AG04450 (cell line): ENCODE data around the gene RNF208. TPM values are rescaled to one million over a fixed set of nuclear protein-coding genes. Genes with fewer than 3 reads are reported as not detected.

Experiments
- CTCF ChIA-PET: fragments of 300-600, 350-600 bp; formaldehyde crosslinking; extraction: SDS; loops from one replicate; lab custom pipeline; 2022; ENCODE audit warnings: antibody characterized with exemption, inconsistent platforms; lab: Charles Lee
- POLR2A ChIA-PET: fragments of 350-600 bp; formaldehyde crosslinking; extraction: SDS; loops from one replicate; lab custom pipeline; 2021; ENCODE audit warnings: antibody characterized with exemption, inconsistent platforms; lab: Yijun Ruan, JAX
- DNase-seq: peaks from one replicate; pipeline ENCODE4 v3.0.0-alpha.2; 2011; ENCODE audit warnings: low read depth, low spot score
- H3K27ac ChIP-seq: one replicate; pipeline ENCODE4 v1.5.1; 2012; ENCODE audit warnings: low read depth, low read length, control low read depth
- H3K27me3 ChIP-seq: one replicate; pipeline ENCODE4 v1.6.0; 2012; ENCODE audit warnings: low read length; ENCODE audit not compliant: control insufficient read depth, insufficient read depth
- H3K4me3 ChIP-seq: 2 replicates; pipeline ENCODE4 v1.5.1; 2011; ENCODE audit warnings: mild to moderate bottlenecking, low read depth, low read length, control low read depth
- H3K9me3 ChIP-seq: 2 replicates; pipeline ENCODE4 v1.5.1; 2012; ENCODE audit warnings: low read length; ENCODE audit not compliant: control insufficient read depth, insufficient read depth
- polyA plus RNA-seq: library from polyadenylated mRNA; depleted of rRNA; stranded (reverse); fragments of >200 nt; gene quantifications from 2 replicates; pipeline ENCODE4 v1.2.3, GENCODE V29; 2011
- TF ChIP-seq, protein P1 (sequence below): IDR thresholded peaks from 2 replicates; pipeline ENCODE4 v1.5.1; 2011; ENCODE audit warnings: low read depth, low read length, control low read depth, inconsistent platforms

The RNF208 gene
- polyA plus RNA-seq, 1 experiment: 0.17 TPM

DNA sequence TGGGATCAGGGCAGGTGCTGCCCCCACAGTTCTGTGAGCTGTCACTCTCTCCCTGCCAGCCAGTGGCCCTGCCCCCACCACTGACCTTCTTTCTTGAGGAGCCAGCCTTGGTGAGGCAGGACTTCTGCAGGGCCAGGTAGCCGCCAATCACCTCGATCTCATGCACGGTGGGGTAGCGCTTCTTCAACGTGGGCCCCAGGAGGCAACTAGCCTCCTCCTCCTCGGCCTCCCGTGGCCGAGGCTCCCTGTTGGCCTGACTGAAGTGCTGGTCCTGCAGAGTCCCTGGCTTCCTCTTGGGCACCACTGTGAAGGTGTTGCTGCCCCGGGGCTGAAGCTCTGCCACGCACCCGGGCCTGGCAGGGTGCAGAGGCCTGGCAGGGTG is 23.1 kb downstream of the RNF208 start:
- ChIA-PET POLR2A (interaction anchor here (0.6 to 2.4 kb wide), 4 partner anchors 10 to 68 kb away, joined by 3 to 13 read pairs (median 6); partner anchors contain the start of gene TUBB4B), CTCF (interaction anchor here (0.8 kb wide), 1 partner anchor 38 kb away, joined by 5 read pairs; no protein-coding TSS in a partner anchor)
- Histone ChIP-seq H3K27ac (no peak overlapping the region), H3K27me3 (no peaks in the 10 kb centered on the region), H3K9me3 (no peaks in the 10 kb centered on the region; the same call in 1 of the 2 replicates), H3K4me3 (peak overlapping the region; percentile 56)
- no peak for DNase-seq
- TF ChIP-seq, protein P1, sequence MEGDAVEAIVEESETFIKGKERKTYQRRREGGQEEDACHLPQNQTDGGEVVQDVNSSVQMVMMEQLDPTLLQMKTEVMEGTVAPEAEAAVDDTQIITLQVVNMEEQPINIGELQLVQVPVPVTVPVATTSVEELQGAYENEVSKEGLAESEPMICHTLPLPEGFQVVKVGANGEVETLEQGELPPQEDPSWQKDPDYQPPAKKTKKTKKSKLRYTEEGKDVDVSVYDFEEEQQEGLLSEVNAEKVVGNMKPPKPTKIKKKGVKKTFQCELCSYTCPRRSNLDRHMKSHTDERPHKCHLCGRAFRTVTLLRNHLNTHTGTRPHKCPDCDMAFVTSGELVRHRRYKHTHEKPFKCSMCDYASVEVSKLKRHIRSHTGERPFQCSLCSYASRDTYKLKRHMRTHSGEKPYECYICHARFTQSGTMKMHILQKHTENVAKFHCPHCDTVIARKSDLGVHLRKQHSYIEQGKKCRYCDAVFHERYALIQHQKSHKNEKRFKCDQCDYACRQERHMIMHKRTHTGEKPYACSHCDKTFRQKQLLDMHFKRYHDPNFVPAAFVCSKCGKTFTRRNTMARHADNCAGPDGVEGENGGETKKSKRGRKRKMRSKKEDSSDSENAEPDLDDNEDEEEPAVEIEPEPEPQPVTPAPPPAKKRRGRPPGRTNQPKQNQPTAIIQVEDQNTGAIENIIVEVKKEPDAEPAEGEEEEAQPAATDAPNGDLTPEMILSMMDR: no peak

DNA sequence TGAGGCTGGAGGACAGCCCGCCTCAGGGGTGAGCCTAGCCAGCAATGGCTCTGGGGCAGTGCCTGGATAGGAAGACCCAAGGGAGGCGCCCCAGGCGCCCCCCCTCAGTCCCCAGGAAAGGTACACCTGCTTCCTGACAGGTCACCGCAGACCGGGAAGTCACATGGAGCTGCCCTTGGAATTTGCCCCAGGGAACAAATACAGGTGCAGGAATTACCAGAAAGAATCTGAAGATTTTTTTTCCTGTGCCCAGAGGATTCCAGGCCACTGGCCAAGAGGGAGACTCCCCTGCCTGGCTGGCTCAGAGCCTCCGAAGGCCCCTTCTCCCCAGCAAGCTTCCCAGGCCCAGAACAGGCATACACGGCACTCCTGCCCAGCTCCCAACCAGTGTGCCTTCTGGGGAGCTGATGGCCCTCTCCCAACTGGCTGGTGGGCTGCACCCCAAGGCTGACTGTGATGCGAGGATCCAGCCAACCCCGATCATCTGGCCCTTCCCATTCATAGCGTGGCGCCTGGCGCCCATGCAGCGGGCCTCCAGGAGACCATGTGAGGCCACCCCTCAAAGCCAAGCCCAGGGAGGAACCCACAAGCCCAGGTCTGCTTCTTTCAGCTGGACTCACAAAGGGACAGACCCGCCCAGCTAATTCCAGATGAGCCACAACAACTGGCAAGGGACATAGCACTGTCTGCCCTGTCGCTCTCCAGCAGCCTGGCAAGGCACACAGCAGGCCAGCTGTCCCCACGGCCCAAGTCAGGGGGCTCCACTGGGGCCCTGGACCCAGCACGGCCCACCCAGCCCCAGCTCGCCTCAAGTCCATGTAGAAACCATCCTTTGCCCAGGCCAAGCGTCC is 23.8 kb downstream of the RNF208 start:
- peak overlapping the region; percentile 12; the same call in 1 of the 2 replicates for H3K4me3 ChIP-seq

DNA sequence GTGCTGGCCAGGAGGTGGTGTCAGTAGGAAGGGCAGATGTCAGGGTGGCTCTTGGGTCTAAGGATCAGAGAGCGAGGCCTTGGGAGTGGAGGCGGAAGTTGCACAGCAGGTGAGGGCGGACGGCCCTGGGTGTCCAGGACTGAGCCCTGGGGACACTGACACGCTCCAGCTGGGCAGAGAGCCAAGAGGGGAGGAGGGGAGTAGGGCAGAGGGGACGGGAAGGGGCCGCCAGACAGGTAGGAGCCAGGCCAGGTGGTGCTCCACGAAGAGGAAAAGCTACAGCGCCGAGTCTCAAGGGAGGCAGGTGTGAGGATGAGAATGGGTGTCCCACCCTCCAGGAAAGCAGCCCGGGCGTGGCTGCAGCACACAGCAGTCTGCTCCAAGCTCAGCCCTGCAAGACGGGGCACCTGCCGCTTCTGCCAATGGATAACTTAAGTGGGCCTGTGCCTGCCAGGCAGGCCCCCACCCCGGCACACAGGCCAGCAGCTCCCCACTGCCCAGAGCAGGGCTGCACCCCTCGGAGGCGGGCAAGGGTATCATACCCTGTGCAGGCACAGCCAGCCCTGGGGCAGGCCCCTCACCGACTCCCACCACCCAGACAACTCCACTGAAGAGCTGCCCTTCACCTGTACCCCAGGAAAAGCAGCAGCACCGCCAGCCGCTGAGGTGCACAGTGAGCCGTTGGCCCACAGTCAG is 26.4 kb downstream of the RNF208 start:
- ChIA-PET POLR2A (interaction anchor here (1.0 kb wide), 1 partner anchor 45 kb away, joined by 4 read pairs; the partner anchor contains the start of gene TUBB4B), CTCF (no interaction called here)
- H3K27me3 ChIP-seq: no peaks in the 10 kb centered on the region
- DNase-seq: no peak
- H3K27ac ChIP-seq: no peak overlapping the region
- H3K4me3 ChIP-seq: no peak overlapping the region
- TF ChIP-seq, protein P1: no peak
- H3K9me3 ChIP-seq: no peaks in the 10 kb centered on the region; the same call in 1 of the 2 replicates

More for the DNA sequence above, 23.8 kb downstream of the RNF208 start:
- TF ChIP-seq, protein P1: no peak
- ChIA-PET POLR2A (interaction anchor here (1.4 to 2.4 kb wide), 2 partner anchors 9 to 42 kb away, joined by 7 to 13 read pairs; partner anchors contain the start of gene TUBB4B), CTCF (interaction anchor here (0.5 to 1.3 kb wide), 2 partner anchors 9 kb away, joined by 3 to 4 read pairs; no protein-coding TSS in a partner anchor)
- H3K9me3 ChIP-seq: no peaks in the 10 kb centered on the region; the same call in 1 of the 2 replicates
- no peaks in the 10 kb centered on the region for H3K27me3 ChIP-seq
- no peak for DNase-seq
- H3K27ac ChIP-seq: no peak overlapping the region

DNA sequence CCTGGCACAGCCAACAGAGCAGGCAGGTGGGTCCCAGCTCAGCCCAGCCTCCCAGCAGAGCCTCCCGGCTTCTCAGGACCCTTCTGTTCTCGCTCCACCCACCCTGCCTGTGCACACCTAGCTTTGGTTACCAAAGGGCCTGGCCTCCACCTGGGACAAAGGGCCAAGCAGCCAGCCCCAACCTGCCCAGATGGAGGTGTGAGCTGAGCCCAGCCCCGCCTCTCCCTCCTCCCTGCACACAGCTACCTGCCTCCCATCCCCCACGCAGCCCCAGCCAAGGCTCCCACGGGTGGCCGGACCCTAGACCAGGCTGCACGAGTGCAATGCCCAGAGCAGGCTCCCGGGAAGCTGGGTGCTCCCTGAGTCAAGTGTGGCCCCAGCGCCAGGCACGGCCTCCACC is 27.1 kb downstream of the RNF208 start:
- ChIA-PET CTCF (interaction anchor here (1.5 kb wide), 1 partner anchor 42 kb away, joined by 4 read pairs; no protein-coding TSS in a partner anchor), POLR2A (interaction anchor here (1.0 kb wide), 1 partner anchor 46 kb away, joined by 4 read pairs; the partner anchor contains the start of gene TUBB4B)
- no peak for DNase-seq
- H3K27me3 ChIP-seq: no peaks in the 10 kb centered on the region
- H3K9me3 ChIP-seq: no peaks in the 10 kb centered on the region; the same call in 1 of the 2 replicates
- no peak overlapping the region for H3K27ac ChIP-seq
- TF ChIP-seq, protein P1: no peak
- H3K4me3 ChIP-seq: no peak overlapping the region
